Measurements from ENCODE around the gene PKMYT1. TPM values are rescaled to one million over a fixed set of nuclear protein-coding genes. Genes with fewer than 3 reads are reported as not detected.

PKMYT1 gene
- total RNA-seq, 1 experiment from 2014 or later = 128 TPM

DNA sequence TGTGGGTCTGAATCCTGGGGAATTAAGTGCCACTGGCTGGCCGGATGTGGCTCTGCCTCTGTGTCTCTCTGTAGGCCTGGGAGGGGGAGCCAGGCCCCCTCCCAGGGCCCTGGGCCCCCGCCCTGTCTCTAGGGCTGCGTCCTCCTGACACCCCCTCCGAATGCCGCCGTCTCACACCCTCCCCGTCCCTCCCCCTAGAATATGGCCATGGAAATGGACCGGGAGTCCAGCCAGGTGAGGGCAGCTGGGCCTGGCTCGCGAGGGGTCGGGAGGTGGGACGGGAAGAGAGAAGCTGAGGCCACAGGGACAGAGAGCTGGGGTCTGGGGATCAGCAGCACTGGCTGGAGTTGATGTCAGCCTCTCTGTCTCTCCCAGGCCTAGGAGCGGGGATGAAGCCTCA, 16.1 kb upstream of the PKMYT1 start:
- Histone ChIP-seq H3K36me3 (ENCODE audit: insufficient read depth, low read length, poor library complexity, severe bottlenecking) (no peaks in the 10 kb centered on the region), H3K27me3 (replicated peaks; ENCODE audit: insufficient read depth, low read depth, low read length, poor library complexity) (peaks cover 46% of the 10 kb centered on the region), H3K4me3 (ENCODE audit: low read depth, low read length, poor library complexity, severe bottlenecking) (no peak overlapping the region), H3K27ac (ENCODE audit: low read depth, low read length, poor library complexity, severe bottlenecking) (no peak overlapping the region), H3K4me1 (ENCODE audit: insufficient read depth, low read length, poor library complexity, severe bottlenecking) (no peaks in the 10 kb centered on the region), H3K9me3 (ENCODE audit: low read depth, low read length, poor library complexity, severe bottlenecking) (no peaks in the 10 kb centered on the region)
- TF ChIP-seq, protein P1, sequence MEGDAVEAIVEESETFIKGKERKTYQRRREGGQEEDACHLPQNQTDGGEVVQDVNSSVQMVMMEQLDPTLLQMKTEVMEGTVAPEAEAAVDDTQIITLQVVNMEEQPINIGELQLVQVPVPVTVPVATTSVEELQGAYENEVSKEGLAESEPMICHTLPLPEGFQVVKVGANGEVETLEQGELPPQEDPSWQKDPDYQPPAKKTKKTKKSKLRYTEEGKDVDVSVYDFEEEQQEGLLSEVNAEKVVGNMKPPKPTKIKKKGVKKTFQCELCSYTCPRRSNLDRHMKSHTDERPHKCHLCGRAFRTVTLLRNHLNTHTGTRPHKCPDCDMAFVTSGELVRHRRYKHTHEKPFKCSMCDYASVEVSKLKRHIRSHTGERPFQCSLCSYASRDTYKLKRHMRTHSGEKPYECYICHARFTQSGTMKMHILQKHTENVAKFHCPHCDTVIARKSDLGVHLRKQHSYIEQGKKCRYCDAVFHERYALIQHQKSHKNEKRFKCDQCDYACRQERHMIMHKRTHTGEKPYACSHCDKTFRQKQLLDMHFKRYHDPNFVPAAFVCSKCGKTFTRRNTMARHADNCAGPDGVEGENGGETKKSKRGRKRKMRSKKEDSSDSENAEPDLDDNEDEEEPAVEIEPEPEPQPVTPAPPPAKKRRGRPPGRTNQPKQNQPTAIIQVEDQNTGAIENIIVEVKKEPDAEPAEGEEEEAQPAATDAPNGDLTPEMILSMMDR (conservative IDR thresholded peaks at IDR 0.05; ENCODE audit: low read depth, low read length) = no peak
- no peak for TF ChIP-seq EZH2 (IDR thresholded peaks at IDR 0.05; ENCODE audit: borderline replicate concordance, low read depth, low read length, poor library complexity, severe bottlenecking)
- DNase-seq (ENCODE audit: low spot score) = no peak
- CTCF ChIA-PET = no interaction called here
- intact Hi-C loops (cut with micrococcal nuclease; ENCODE audit: unreplicated experiment) = no loop called here
- POLR2A ChIA-PET (ENCODE audit: low non-redundant PET) = no interaction called here
- BruUV-seq (replicated peaks) = no TSS peak

DNA sequence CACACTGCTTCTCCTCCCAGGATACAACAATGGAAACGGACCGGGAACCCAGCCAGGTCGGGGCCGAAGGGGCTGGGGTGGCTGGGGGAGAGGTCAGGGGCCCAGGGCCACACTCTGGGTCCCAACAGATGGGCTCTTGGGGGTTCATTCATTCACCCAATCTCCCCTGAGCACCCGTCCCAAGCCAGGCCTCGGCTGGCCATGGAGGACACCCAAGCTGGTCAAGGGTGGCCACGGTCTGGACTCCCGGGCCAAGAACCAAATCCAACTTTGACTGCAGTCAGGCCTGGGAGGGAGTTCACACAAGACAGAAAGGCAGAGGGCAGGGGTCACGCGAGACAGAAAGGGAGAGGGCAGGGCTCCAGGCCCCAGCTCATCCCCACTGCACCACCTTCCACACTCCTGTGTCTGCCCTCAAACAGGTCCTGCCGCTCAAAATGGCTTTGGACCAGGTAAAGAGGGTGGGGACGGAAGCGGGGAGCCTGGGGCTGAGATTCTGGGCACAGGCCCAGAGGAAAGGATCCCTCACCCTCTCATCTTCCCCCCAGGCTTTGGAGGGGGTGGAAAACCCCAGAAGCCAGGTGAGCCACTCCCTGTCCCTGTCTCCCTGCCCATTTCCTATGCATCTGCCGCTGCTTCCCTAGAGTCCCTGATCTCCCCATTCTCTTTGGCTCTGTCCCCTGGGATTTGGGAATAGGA, 12.3 kb upstream of the PKMYT1 start:
- H3K27me3 ChIP-seq (replicated peaks; ENCODE audit: insufficient read depth, low read depth, low read length, poor library complexity) = peaks cover 16% of the 10 kb centered on the region
- no peak overlapping the region for H3K27ac ChIP-seq (ENCODE audit: low read depth, low read length, poor library complexity, severe bottlenecking)
- TF ChIP-seq EZH2 (IDR thresholded peaks at IDR 0.05; ENCODE audit: borderline replicate concordance, low read depth, low read length, poor library complexity, severe bottlenecking) = no peak
- TF ChIP-seq, protein P1 (conservative IDR thresholded peaks at IDR 0.05; ENCODE audit: low read depth, low read length) = no peak
- H3K4me3 ChIP-seq (ENCODE audit: low read depth, low read length, poor library complexity, severe bottlenecking) = no peak overlapping the region
- no peak for DNase-seq (ENCODE audit: low spot score)
- no TSS peak for BruUV-seq (replicated peaks)
- intact Hi-C loops (cut with micrococcal nuclease; ENCODE audit: unreplicated experiment) = no loop called here
- ChIA-PET POLR2A (ENCODE audit: low non-redundant PET) (interaction anchor here (0.5 to 0.6 kb wide), 2 partner anchors 120 to 316 kb away, joined by 3 to 4 read pairs; no protein-coding TSS in a partner anchor), CTCF (no interaction called here)
- H3K4me1 ChIP-seq (ENCODE audit: insufficient read depth, low read length, poor library complexity, severe bottlenecking) = no peaks in the 10 kb centered on the region
- H3K36me3 ChIP-seq (ENCODE audit: insufficient read depth, low read length, poor library complexity, severe bottlenecking) = no peaks in the 10 kb centered on the region
- H3K9me3 ChIP-seq (ENCODE audit: low read depth, low read length, poor library complexity, severe bottlenecking) = no peaks in the 10 kb centered on the region

DNA sequence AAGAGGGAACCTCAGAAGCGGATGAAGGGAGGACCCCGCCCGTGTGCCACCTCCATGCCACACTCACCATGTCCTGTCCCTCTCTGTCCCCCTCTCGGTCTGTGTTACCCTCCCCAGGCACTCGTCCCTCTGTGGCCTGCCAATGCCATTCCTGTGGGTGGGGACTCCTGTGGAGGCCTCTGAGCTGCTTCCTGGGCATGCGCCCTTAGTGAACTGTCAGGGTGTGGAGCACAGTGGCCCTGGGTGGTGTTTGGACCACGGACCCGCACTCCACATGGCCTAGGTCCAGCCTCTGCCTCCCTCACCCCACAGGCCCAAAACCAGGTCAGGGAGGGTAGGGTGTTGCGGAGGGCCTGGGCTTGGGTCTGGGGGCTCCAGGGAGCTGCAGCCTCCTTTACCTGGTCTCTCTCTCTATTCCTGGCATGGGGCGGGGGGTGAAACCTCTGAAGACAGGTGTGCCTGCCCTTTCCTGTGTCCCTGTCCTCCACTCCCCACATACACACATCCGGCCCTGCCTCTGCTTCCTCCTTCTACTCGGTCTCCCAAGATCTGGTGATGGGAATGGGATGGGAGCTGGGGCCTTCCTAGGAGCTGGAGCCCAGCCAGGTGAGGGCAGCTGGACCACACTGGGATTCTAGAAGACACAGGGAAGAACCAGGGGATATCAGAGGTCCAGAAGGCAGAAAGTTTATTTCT, 11.5 kb upstream of the PKMYT1 start:
- ChIA-PET CTCF (no interaction called here), POLR2A (ENCODE audit: low non-redundant PET) (interaction anchor here (0.5 to 0.6 kb wide), 2 partner anchors 119 to 316 kb away, joined by 3 to 4 read pairs; no protein-coding TSS in a partner anchor)
- no peak for DNase-seq (ENCODE audit: low spot score)
- no peaks in the 10 kb centered on the region for H3K36me3 ChIP-seq (ENCODE audit: insufficient read depth, low read length, poor library complexity, severe bottlenecking)
- no peaks in the 10 kb centered on the region for H3K4me1 ChIP-seq (ENCODE audit: insufficient read depth, low read length, poor library complexity, severe bottlenecking)
- H3K27me3 ChIP-seq (replicated peaks; ENCODE audit: insufficient read depth, low read depth, low read length, poor library complexity) = peaks cover 8% of the 10 kb centered on the region
- intact Hi-C loops (cut with micrococcal nuclease; ENCODE audit: unreplicated experiment) = no loop called here
- no TSS peak for BruUV-seq (replicated peaks)
- no peak overlapping the region for H3K4me3 ChIP-seq (ENCODE audit: low read depth, low read length, poor library complexity, severe bottlenecking)
- TF ChIP-seq EZH2 (IDR thresholded peaks at IDR 0.05; ENCODE audit: borderline replicate concordance, low read depth, low read length, poor library complexity, severe bottlenecking) = no peak
- TF ChIP-seq, protein P1 (conservative IDR thresholded peaks at IDR 0.05; ENCODE audit: low read depth, low read length) = no peak
- H3K27ac ChIP-seq (ENCODE audit: low read depth, low read length, poor library complexity, severe bottlenecking) = no peak overlapping the region
- H3K9me3 ChIP-seq (ENCODE audit: low read depth, low read length, poor library complexity, severe bottlenecking) = no peaks in the 10 kb centered on the region
